HEK293T (cell line): ENCODE measurements around the gene ZNF212.
"Not testable (repeated sequence)": the region's sequence is repeated elsewhere in the genome, so short reads cannot be mapped to it uniquely, and the experiment has no call there.

Experiments
- CTCF ChIA-PET: fragments of 350-600 bp; formaldehyde crosslinking; extraction: SDS; loops from one replicate; lab custom pipeline; 2021; ENCODE audit warnings: antibody characterized with exemption, inconsistent platforms; lab: Yijun Ruan, JAX
- POLR2A ChIA-PET: fragments of 350-600 bp; formaldehyde crosslinking; extraction: SDS; loops from one replicate; lab custom pipeline; 2020; ENCODE audit warnings: antibody characterized with exemption, inconsistent platforms; lab: Yijun Ruan, JAX
- DNase-seq: peaks from one replicate; pipeline ENCODE4 v3.0.0; 2012; ENCODE audit warnings: mixed read lengths; ENCODE audit errors: extremely low spot score
- ARNT ChIP-seq: fragments of 450-650 bp; IDR thresholded peaks from 2 replicates; pipeline ENCODE4 v1.6.1; 2017; ENCODE audit warnings: mild to moderate bottlenecking
- BHLHE40 ChIP-seq: fragments of 450-650 bp; IDR thresholded peaks from 2 replicates; pipeline ENCODE4 v1.6.1; 2016; ENCODE audit warnings: mild to moderate bottlenecking, moderate library complexity, borderline replicate concordance
- CTBP1 ChIP-seq: fragments of 450-650 bp; IDR thresholded peaks from 2 replicates; pipeline ENCODE4 v1.6.1; 2016; ENCODE audit warnings: borderline replicate concordance
- ELF4 ChIP-seq: fragments of 450-650 bp; IDR thresholded peaks from 2 replicates; pipeline ENCODE4 v1.6.1; 2017; ENCODE audit warnings: antibody characterized with exemption
- FOXA1 ChIP-seq: fragments of 450-650 bp; IDR thresholded peaks from 2 replicates; pipeline ENCODE4 v1.6.1; 2016; ENCODE audit warnings: mild to moderate bottlenecking
- FOXK2 ChIP-seq: fragments of 450-650 bp; IDR thresholded peaks from 2 replicates; pipeline ENCODE4 v1.6.1; 2016; ENCODE audit warnings: mild to moderate bottlenecking
- FOXM1 ChIP-seq: fragments of 450-650 bp; IDR thresholded peaks from 2 replicates; pipeline ENCODE4 v1.6.1; 2017; ENCODE audit warnings: mild to moderate bottlenecking, borderline replicate concordance
- HDGF ChIP-seq: fragments of 450-650 bp; IDR thresholded peaks from 2 replicates; pipeline ENCODE4 v1.6.1; 2017; ENCODE audit warnings: antibody characterized with exemption, borderline replicate concordance
- L3MBTL2 ChIP-seq: fragments of 450-650 bp; conservative IDR thresholded peaks from 2 replicates; pipeline ENCODE4 v1.6.1; 2016; ENCODE audit warnings: mild to moderate bottlenecking
- LEF1 ChIP-seq: fragments of 450-650 bp; IDR thresholded peaks from 2 replicates; pipeline ENCODE4 v1.6.1; 2017; ENCODE audit warnings: mild to moderate bottlenecking, borderline replicate concordance
- NFRKB ChIP-seq: fragments of 450-650 bp; IDR thresholded peaks from 2 replicates; pipeline ENCODE4 v1.6.1; 2016; ENCODE audit warnings: mild to moderate bottlenecking, moderate library complexity
- PKNOX1 ChIP-seq: fragments of 450-650 bp; IDR thresholded peaks from 2 replicates; pipeline ENCODE4 v1.6.1; 2016
- SP1 ChIP-seq: fragments of 450-650 bp; IDR thresholded peaks from 2 replicates; pipeline ENCODE4 v1.6.1; 2017
- SUZ12 ChIP-seq: fragments of 450-650 bp; IDR thresholded peaks from 2 replicates; pipeline ENCODE4 v1.6.1; 2016; ENCODE audit warnings: mild to moderate bottlenecking
- TARDBP ChIP-seq: fragments of 450-650 bp; IDR thresholded peaks from 2 replicates; pipeline ENCODE4 v1.6.1; 2016
- ZNF384 ChIP-seq: fragments of 450-650 bp; IDR thresholded peaks from 2 replicates; pipeline ENCODE4 v1.6.1; 2016

Gene ZNF212

GRCh38 chr7:149225106-149225505, 14.3 kb upstream of the ZNF212 start:
- DNase-seq: no peak
- ChIA-PET POLR2A (no interaction called here), CTCF (no interaction called here)
- TF ChIP-seq ELF4 (no peak), L3MBTL2 (no peak), ARNT (no peak), PKNOX1 (no peak), ZNF384 (no peak), HDGF (no peak), CTBP1 (no peak), SUZ12 (no peak), NFRKB (no peak), BHLHE40 (no peak), FOXA1 (no peak)

GRCh38 chr7:149225656-149226055, 13.8 kb upstream of the ZNF212 start:
- ChIA-PET CTCF (no interaction called here), POLR2A (no interaction called here)
- DNase-seq: no peak
- TF ChIP-seq CTBP1 (no peak), L3MBTL2 (no peak), SUZ12 (no peak), LEF1 (no peak), PKNOX1 (no peak)

- DNase-seq, CTCF ChIA-PET: not testable (repeated sequence)
- POLR2A ChIA-PET: interaction anchor here (1.3 kb wide), 1 partner anchor 11 kb away, joined by 3 read pairs; no protein-coding TSS in a partner anchor
Observed at GRCh38 chr7:149226366-149226765, 13.1 kb upstream of the ZNF212 start.

GRCh38 chr7:149226840-149227494, 12.5 kb upstream of the ZNF212 start:
- CTCF ChIA-PET: no interaction called here
- POLR2A ChIA-PET: interaction anchor here (1.3 kb wide), 1 partner anchor 12 kb away, joined by 3 read pairs; no protein-coding TSS in a partner anchor
- DNase-seq: no peak
- TF ChIP-seq FOXA1 (no peak), ELF4 (0 out of 2 replicates have a peak, but pooled peaks have one; percentile 12)

- DNase-seq: no peak
- TF ChIP-seq CTBP1 (no peak), FOXA1 (no peak), SUZ12 (no peak), PKNOX1 (no peak), LEF1 (no peak), ZNF384 (no peak), L3MBTL2 (no peak), NFRKB (no peak), ARNT (no peak), SP1 (no peak), BHLHE40 (no peak), HDGF (no peak), FOXK2 (no peak), TARDBP (no peak), ELF4 (no peak; the same call in 1 of the 2 replicates), FOXM1 (no peak)
- ChIA-PET CTCF (interaction anchor here (0.8 to 1.4 kb wide), 3 partner anchors 10 to 33 kb away, joined by 3 read pairs; partner anchors contain the start of gene ZNF783), POLR2A (interaction anchor here (0.9 to 2.1 kb wide), 4 partner anchors 10 to 35 kb away, joined by 3 to 7 read pairs (median 4); partner anchors contain the start of gene ZNF282)
Observed at GRCh38 chr7:149228831-149229471, 10.5 kb upstream of the ZNF212 start.

- ChIA-PET POLR2A (interaction anchor here (0.6 to 2.1 kb wide), 6 partner anchors 9 to 36 kb away, joined by 3 to 7 read pairs (median 4); partner anchors contain the start of gene ZNF282), CTCF (interaction anchor here (0.8 to 1.4 kb wide), 3 partner anchors 9 to 33 kb away, joined by 3 read pairs; partner anchors contain the start of gene ZNF783)
- peak; percentile 13; the same call in 1 of the 2 replicates for TF ChIP-seq ELF4
- no peak for TF ChIP-seq L3MBTL2
- no peak for TF ChIP-seq SUZ12
Observed at GRCh38 chr7:149229526-149229925, 9.9 kb upstream of the ZNF212 start.

GRCh38 chr7:149232362-149232761, 7.1 kb upstream of the ZNF212 start:
- no peak for DNase-seq
- POLR2A ChIA-PET: no interaction called here
- CTCF ChIA-PET: no interaction called here
- TF ChIP-seq NFRKB (no peak), L3MBTL2 (no peak), LEF1 (no peak), SP1 (no peak), FOXA1 (no peak), ARNT (no peak)

More at GRCh38 chr7:149229526-149229925, 9.9 kb upstream of the ZNF212 start:
- DNase-seq: no peak

GRCh38 chr7:149233655-149234204, 5.7 kb upstream of the ZNF212 start:
- CTCF ChIA-PET, DNase-seq: not testable (repeated sequence)
- POLR2A ChIA-PET: interaction anchor here (1.5 kb wide), 1 partner anchor 38 kb away, joined by 3 read pairs; the partner anchor contains the start of gene ZNF282
